ENCODE results near the gene PRCC. TPM values are rescaled to one million over a fixed set of nuclear protein-coding genes. Genes with fewer than 3 reads are reported as not detected.

Gene PRCC
- total and polyA plus RNA-seq, 2 of the 13 experiments (the other 11 are each of a cell fraction or from before 2014, with no cell fraction given), result 24.2 to 40.5 TPM

DNA sequence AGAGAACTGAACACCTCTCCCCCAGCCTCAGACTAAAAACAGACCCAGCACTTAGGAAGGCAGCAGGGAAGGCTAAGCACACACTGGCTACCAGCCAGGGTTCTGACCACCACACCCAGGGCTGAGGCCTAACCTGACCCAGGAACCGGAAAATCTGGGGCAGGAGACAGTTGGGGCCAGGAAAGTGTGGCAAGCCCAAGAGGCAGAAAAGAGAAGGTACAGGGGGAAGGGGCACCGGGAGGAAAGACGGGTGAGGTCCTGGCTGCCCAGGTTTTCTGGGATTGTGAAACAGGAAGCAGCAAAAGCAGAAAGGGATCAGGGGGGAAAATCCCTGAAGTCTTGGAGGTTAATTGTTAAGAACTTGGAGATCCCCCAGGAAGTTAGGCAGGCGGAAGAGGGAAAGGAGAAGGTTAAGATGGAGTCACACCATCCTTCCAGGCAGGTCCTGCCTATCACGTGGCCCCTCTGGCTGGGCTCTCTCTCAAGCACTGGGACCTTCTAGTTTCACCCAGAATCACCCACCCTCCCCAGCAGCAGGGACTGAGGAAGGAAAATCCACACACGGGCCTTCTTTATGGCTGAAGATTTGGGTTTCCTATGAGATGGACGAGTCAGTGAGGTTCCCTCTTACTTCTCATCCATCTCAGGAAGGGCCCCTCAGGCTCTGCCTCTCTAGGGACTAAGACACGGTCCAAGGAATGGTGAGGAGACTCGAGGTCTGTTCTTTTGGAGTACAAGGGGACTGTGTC, 18.5 kb upstream of the PRCC start (continued):
- TF ChIP-seq, protein P1, sequence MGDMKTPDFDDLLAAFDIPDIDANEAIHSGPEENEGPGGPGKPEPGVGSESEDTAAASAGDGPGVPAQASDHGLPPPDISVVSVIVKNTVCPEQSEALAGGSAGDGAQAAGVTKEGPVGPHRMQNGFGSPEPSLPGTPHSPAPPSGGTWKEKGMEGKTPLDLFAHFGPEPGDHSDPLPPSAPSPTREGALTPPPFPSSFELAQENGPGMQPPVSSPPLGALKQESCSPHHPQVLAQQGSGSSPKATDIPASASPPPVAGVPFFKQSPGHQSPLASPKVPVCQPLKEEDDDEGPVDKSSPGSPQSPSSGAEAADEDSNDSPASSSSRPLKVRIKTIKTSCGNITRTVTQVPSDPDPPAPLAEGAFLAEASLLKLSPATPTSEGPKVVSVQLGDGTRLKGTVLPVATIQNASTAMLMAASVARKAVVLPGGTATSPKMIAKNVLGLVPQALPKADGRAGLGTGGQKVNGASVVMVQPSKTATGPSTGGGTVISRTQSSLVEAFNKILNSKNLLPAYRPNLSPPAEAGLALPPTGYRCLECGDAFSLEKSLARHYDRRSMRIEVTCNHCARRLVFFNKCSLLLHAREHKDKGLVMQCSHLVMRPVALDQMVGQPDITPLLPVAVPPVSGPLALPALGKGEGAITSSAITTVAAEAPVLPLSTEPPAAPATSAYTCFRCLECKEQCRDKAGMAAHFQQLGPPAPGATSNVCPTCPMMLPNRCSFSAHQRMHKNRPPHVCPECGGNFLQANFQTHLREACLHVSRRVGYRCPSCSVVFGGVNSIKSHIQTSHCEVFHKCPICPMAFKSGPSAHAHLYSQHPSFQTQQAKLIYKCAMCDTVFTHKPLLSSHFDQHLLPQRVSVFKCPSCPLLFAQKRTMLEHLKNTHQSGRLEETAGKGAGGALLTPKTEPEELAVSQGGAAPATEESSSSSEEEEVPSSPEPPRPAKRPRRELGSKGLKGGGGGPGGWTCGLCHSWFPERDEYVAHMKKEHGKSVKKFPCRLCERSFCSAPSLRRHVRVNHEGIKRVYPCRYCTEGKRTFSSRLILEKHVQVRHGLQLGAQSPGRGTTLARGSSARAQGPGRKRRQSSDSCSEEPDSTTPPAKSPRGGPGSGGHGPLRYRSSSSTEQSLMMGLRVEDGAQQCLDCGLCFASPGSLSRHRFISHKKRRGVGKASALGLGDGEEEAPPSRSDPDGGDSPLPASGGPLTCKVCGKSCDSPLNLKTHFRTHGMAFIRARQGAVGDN (CRISPR knock-in tag; IDR thresholded peaks at IDR 0.05), result peak; percentile 79
- TF ChIP-seq HOXA7 (CRISPR knock-in tag; IDR thresholded peaks at IDR 0.05) (no peak), NRL (CRISPR knock-in tag; IDR thresholded peaks at IDR 0.05; ENCODE audit: borderline replicate concordance) (peak; percentile 56; the same call in 1 of the 2 replicates), NFIC (IDR thresholded peaks at IDR 0.05; ENCODE audit: low read length) (no peak), ZNF543 (CRISPR knock-in tag; IDR thresholded peaks at IDR 0.05) (no peak), MTF2 (CRISPR knock-in tag; IDR thresholded peaks at IDR 0.05; ENCODE audit: borderline replicate concordance) (no peak), MEF2D (CRISPR knock-in tag; IDR thresholded peaks at IDR 0.05) (no peak), HNRNPH1 (optimal IDR thresholded peaks at IDR 0.05; ENCODE audit: low read depth, low read length) (no peak), KAT8 (CRISPR knock-in tag; IDR thresholded peaks at IDR 0.05) (peak; percentile 60; the same call in 1 of the 2 replicates), NKX3-1 (CRISPR knock-in tag; IDR thresholded peaks at IDR 0.05) (no peak), ZNF138 (CRISPR knock-in tag; IDR thresholded peaks at IDR 0.05; ENCODE audit: low read depth) (no peak), CBX5 (CRISPR knock-in tag; IDR thresholded peaks at IDR 0.05; ENCODE audit: borderline replicate concordance) (no peak), ZNF501 (CRISPR knock-in tag; IDR thresholded peaks at IDR 0.05) (0 out of 2 replicates have a peak, but pooled peaks have one; percentile 48)
- TF ChIP-seq, protein P2, sequence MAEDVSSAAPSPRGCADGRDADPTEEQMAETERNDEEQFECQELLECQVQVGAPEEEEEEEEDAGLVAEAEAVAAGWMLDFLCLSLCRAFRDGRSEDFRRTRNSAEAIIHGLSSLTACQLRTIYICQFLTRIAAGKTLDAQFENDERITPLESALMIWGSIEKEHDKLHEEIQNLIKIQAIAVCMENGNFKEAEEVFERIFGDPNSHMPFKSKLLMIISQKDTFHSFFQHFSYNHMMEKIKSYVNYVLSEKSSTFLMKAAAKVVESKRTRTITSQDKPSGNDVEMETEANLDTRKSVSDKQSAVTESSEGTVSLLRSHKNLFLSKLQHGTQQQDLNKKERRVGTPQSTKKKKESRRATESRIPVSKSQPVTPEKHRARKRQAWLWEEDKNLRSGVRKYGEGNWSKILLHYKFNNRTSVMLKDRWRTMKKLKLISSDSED (CRISPR knock-in tag; IDR thresholded peaks at IDR 0.05), result no peak
- TF ChIP-seq, protein P3, sequence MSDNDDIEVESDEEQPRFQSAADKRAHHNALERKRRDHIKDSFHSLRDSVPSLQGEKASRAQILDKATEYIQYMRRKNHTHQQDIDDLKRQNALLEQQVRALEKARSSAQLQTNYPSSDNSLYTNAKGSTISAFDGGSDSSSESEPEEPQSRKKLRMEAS (IDR thresholded peaks at IDR 0.05), result peak; percentile 3; the same call in 1 of the 2 replicates
- TF ChIP-seq, protein P4, sequence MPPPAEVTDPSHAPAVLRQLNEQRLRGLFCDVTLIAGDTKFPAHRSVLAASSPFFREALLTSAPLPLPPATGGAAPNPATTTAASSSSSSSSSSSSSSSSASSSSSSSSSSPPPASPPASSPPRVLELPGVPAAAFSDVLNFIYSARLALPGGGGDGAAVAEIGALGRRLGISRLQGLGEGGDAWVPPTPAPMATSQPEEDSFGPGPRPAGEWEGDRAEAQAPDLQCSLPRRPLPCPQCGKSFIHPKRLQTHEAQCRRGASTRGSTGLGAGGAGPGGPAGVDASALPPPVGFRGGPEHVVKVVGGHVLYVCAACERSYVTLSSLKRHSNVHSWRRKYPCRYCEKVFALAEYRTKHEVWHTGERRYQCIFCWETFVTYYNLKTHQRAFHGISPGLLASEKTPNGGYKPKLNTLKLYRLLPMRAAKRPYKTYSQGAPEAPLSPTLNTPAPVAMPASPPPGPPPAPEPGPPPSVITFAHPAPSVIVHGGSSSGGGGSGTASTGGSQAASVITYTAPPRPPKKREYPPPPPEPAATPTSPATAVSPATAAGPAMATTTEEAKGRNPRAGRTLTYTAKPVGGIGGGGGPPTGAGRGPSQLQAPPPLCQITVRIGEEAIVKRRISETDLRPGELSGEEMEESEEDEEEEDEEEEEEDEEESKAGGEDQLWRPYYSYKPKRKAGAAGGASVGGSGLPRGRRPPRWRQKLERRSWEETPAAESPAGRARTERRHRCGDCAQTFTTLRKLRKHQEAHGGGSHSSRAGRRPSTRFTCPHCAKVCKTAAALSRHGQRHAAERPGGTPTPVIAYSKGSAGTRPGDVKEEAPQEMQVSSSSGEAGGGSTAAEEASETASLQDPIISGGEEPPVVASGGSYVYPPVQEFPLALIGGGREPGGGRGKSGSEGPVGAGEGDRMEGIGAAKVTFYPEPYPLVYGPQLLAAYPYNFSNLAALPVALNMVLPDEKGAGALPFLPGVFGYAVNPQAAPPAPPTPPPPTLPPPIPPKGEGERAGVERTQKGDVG (CRISPR knock-in tag; IDR thresholded peaks at IDR 0.05; ENCODE audit: borderline replicate concordance), result no peak
- TF ChIP-seq, protein P5, sequence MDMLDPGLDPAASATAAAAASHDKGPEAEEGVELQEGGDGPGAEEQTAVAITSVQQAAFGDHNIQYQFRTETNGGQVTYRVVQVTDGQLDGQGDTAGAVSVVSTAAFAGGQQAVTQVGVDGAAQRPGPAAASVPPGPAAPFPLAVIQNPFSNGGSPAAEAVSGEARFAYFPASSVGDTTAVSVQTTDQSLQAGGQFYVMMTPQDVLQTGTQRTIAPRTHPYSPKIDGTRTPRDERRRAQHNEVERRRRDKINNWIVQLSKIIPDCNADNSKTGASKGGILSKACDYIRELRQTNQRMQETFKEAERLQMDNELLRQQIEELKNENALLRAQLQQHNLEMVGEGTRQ (IDR thresholded peaks at IDR 0.05; ENCODE audit: low read depth, low read length), result no peak
- TF ChIP-seq, protein P5 (CRISPR knock-in tag; IDR thresholded peaks at IDR 0.05; ENCODE audit: borderline replicate concordance), result peak; percentile 59; the same call in 1 of the 2 replicates
